Measurements from ENCODE around the gene ZNF787. TPM values are rescaled to one million over a fixed set of nuclear protein-coding genes. Genes with fewer than 3 reads are reported as not detected.
"Not testable (repeated sequence)": the region's sequence is repeated elsewhere in the genome, so short reads cannot be mapped to it uniquely, and the experiment has no call there.

Gene ZNF787
- total RNA-seq, 1 experiment from 2014 or later = 68.6 TPM

- TF ChIP-seq CTCF (IDR thresholded peaks at IDR 0.05; ENCODE audit: unreplicated experiment) = no peak
- ChIA-PET POLR2A (interaction anchor here (0.6 kb wide), 1 partner anchor 146 kb away, joined by 3 read pairs; no protein-coding TSS in a partner anchor), CTCF (interaction anchor here (0.6 to 2.3 kb wide), 3 partner anchors 10 to 147 kb away, joined by 3 to 18 read pairs (median 3); no protein-coding TSS in a partner anchor)
- no peak overlapping the region for H3K4me3 Mint-ChIP-seq (ENCODE audit: unreplicated experiment)
- intact Hi-C loops (cut with micrococcal nuclease) = no loop called here
- H3K9me3 Mint-ChIP-seq (ENCODE audit: unreplicated experiment) = no peaks in the 10 kb centered on the region
- peaks cover 20% of the 10 kb centered on the region for H3K36me3 Mint-ChIP-seq (ENCODE audit: insufficient read depth, unreplicated experiment)
- peak overlapping the region; percentile 67 for H3K27ac Mint-ChIP-seq (ENCODE audit: low read depth, unreplicated experiment)
- no peak for DNase-seq (ENCODE audit: unreplicated experiment)
- H3K27me3 Mint-ChIP-seq (ENCODE audit: insufficient read depth, unreplicated experiment) = no peaks in the 10 kb centered on the region
- H3K4me1 Mint-ChIP-seq (ENCODE audit: insufficient read depth, unreplicated experiment) = peaks cover 7% of the 10 kb centered on the region
- no TSS peak for BruUV-seq (replicated peaks)
Measured at GRCh38 chr19:56106397-56106849, 14.7 kb downstream of the ZNF787 start.

GRCh38 chr19:56105831-56106396, 15.2 kb downstream of the ZNF787 start:
- Mint-ChIP-seq H3K27ac (ENCODE audit: low read depth, unreplicated experiment) (peak overlapping the region; percentile 67), H3K4me3 (ENCODE audit: unreplicated experiment) (peak overlapping the region; percentile 19), H3K36me3 (ENCODE audit: insufficient read depth, unreplicated experiment) (peaks cover 23% of the 10 kb centered on the region)
- H3K9me3 Mint-ChIP-seq (ENCODE audit: unreplicated experiment); BruUV-seq (replicated peaks); H3K27me3 Mint-ChIP-seq (ENCODE audit: insufficient read depth, unreplicated experiment); intact Hi-C loops (cut with micrococcal nuclease); H3K4me1 Mint-ChIP-seq (ENCODE audit: insufficient read depth, unreplicated experiment); DNase-seq (ENCODE audit: unreplicated experiment): not testable (repeated sequence)
- POLR2A ChIA-PET = interaction anchor here (0.6 to 1.4 kb wide), 3 partner anchors 14 to 146 kb away, joined by 3 read pairs; no protein-coding TSS in a partner anchor
- CTCF ChIA-PET = interaction anchor here (0.9 to 2.3 kb wide), 9 partner anchors 10 to 148 kb away, joined by 3 to 18 read pairs (median 4); no protein-coding TSS in a partner anchor

GRCh38 chr19:56105090-56105701, 15.9 kb downstream of the ZNF787 start:
- intact Hi-C loops (cut with micrococcal nuclease) = no loop called here
- ChIA-PET CTCF (interaction anchor here (0.6 to 2.3 kb wide), 16 partner anchors 9 to 1599 kb away, joined by 3 to 18 read pairs (median 4); no protein-coding TSS in a partner anchor), POLR2A (interaction anchor here (1.0 to 1.4 kb wide), 2 partner anchors 14 to 15 kb away, joined by 3 read pairs; no protein-coding TSS in a partner anchor)
- peak overlapping the region; percentile 19 for H3K4me3 Mint-ChIP-seq (ENCODE audit: unreplicated experiment)
- H3K9me3 Mint-ChIP-seq (ENCODE audit: unreplicated experiment) = no peaks in the 10 kb centered on the region
- no peaks in the 10 kb centered on the region for H3K27me3 Mint-ChIP-seq (ENCODE audit: insufficient read depth, unreplicated experiment)
- H3K27ac Mint-ChIP-seq (ENCODE audit: low read depth, unreplicated experiment) = peak overlapping the region; percentile 67
- peaks cover 23% of the 10 kb centered on the region for H3K36me3 Mint-ChIP-seq (ENCODE audit: insufficient read depth, unreplicated experiment)
- peak; percentile 72 for TF ChIP-seq CTCF (IDR thresholded peaks at IDR 0.05; ENCODE audit: unreplicated experiment)
- BruUV-seq (replicated peaks) = no TSS peak
- peaks cover 7% of the 10 kb centered on the region for H3K4me1 Mint-ChIP-seq (ENCODE audit: insufficient read depth, unreplicated experiment)
- DNase-seq (ENCODE audit: unreplicated experiment) = peak; percentile 77

- no peak for DNase-seq (ENCODE audit: unreplicated experiment)
- no peak overlapping the region for H3K27ac Mint-ChIP-seq (ENCODE audit: low read depth, unreplicated experiment)
- intact Hi-C loops (cut with micrococcal nuclease) = no loop called here
- TF ChIP-seq CTCF (IDR thresholded peaks at IDR 0.05; ENCODE audit: unreplicated experiment) = no peak
- H3K4me3 Mint-ChIP-seq (ENCODE audit: unreplicated experiment) = no peak overlapping the region
- H3K4me1 Mint-ChIP-seq (ENCODE audit: insufficient read depth, unreplicated experiment) = peaks cover 7% of the 10 kb centered on the region
- no peaks in the 10 kb centered on the region for H3K9me3 Mint-ChIP-seq (ENCODE audit: unreplicated experiment)
- no TSS peak for BruUV-seq (replicated peaks)
- POLR2A ChIA-PET = no interaction called here
- CTCF ChIA-PET = interaction anchor here (0.6 to 2.3 kb wide), 5 partner anchors 8 to 1054 kb away, joined by 3 to 18 read pairs (median 4); no protein-coding TSS in a partner anchor
- H3K36me3 Mint-ChIP-seq (ENCODE audit: insufficient read depth, unreplicated experiment) = peaks cover 25% of the 10 kb centered on the region
- H3K27me3 Mint-ChIP-seq (ENCODE audit: insufficient read depth, unreplicated experiment) = no peaks in the 10 kb centered on the region
Measured at GRCh38 chr19:56104423-56104822, 16.7 kb downstream of the ZNF787 start.

All from MCF 10A (cell line).